BJ (cell line): ENCODE data around the gene GALR1. TPM values are rescaled to one million over a fixed set of nuclear protein-coding genes. Genes with fewer than 3 reads are reported as not detected.
"Not testable (repeated sequence)": the region's sequence is repeated elsewhere in the genome, so short reads cannot be mapped to it uniquely, and the experiment has no call there.

Experiments used
- CTCF ChIA-PET: fragments of 350-600 bp; formaldehyde crosslinking; extraction: SDS; loops from one replicate; lab custom pipeline; 2021; ENCODE audit warnings: antibody characterized with exemption, inconsistent platforms; lab: Yijun Ruan, JAX
- POLR2A ChIA-PET: fragments of 300-600 bp; sonication (Branson Sonifier 250); formaldehyde crosslinking; extraction: SDS; loops from one replicate; lab custom pipeline; 2021; ENCODE audit warnings: antibody characterized with exemption; lab: Charles Lee
- DNase-seq: peaks from one replicate; pipeline ENCODE4 v3.0.0-alpha.2; 2011; ENCODE audit warnings: low read depth
- H3K27me3 ChIP-seq: 2 replicates; pipeline ENCODE4 v1.6.0; 2011; ENCODE audit warnings: low read length; ENCODE audit not compliant: control insufficient read depth, insufficient read depth
- H3K36me3 ChIP-seq: 2 replicates; pipeline ENCODE4 v1.5.1; 2011; ENCODE audit warnings: low read length; ENCODE audit not compliant: control insufficient read depth, insufficient read depth
- H3K4me3 ChIP-seq: 2 replicates; pipeline ENCODE4 v1.5.1; 2011; ENCODE audit warnings: low read depth, mild to moderate bottlenecking, control low read depth, low read length
- CTCF ChIP-seq: IDR thresholded peaks from 2 replicates; pipeline ENCODE4 v1.5.1; 2011; ENCODE audit warnings: low read depth, mild to moderate bottlenecking, control low read depth, inconsistent platforms, low read length, moderate library complexity; ENCODE audit not compliant: insufficient read depth
- polyA plus RNA-seq: library from polyadenylated mRNA; depleted of rRNA; stranded (reverse); fragments of >200 nt; gene quantifications from 2 replicates; pipeline ENCODE4 v1.2.3, GENCODE V29; 2011

The GALR1 gene
- polyA plus RNA-seq, 1 experiment, result not detected

- no peaks in the 10 kb centered on the region for H3K27me3 ChIP-seq
- ChIA-PET POLR2A (no interaction called here), CTCF (interaction anchor here (0.6 to 1.5 kb wide), 3 partner anchors 11 to 279 kb away, joined by 3 to 4 read pairs (median 3); no protein-coding TSS in a partner anchor)
- H3K4me3 ChIP-seq, result no peak overlapping the region
- H3K36me3 ChIP-seq, result no peaks in the 10 kb centered on the region
- no peak for TF ChIP-seq CTCF
- DNase-seq, result no peak
These were observed 13.2 kb downstream of the GALR1 start for GRCh38 chr18:77262643-77263465.

GRCh38 chr18:77263466-77263763 is 13.8 kb downstream of the GALR1 start:
- no peaks in the 10 kb centered on the region for H3K36me3 ChIP-seq
- CTCF ChIA-PET, result interaction anchor here (0.6 to 0.7 kb wide), 2 partner anchors 13 to 280 kb away, joined by 3 read pairs; no protein-coding TSS in a partner anchor
- H3K4me3 ChIP-seq, result no peak overlapping the region
- no peak for TF ChIP-seq CTCF
- POLR2A ChIA-PET, result no interaction called here
- no peaks in the 10 kb centered on the region for H3K27me3 ChIP-seq
- no peak for DNase-seq

GRCh38 chr18:77267969-77268368 is 18.3 kb downstream of the GALR1 start:
- Histone ChIP-seq H3K4me3 (no peak overlapping the region), H3K36me3 (no peaks in the 10 kb centered on the region), H3K27me3 (no peaks in the 10 kb centered on the region)
- ChIA-PET CTCF (no interaction called here), POLR2A (no interaction called here)
- DNase-seq, result no peak
- TF ChIP-seq CTCF, result no peak

- TF ChIP-seq CTCF, result no peak
- ChIA-PET POLR2A (no interaction called here), CTCF (no interaction called here)
- no peaks in the 10 kb centered on the region for H3K27me3 ChIP-seq
- no peaks in the 10 kb centered on the region for H3K36me3 ChIP-seq
- H3K4me3 ChIP-seq, result no peak overlapping the region
- no peak for DNase-seq
These were observed 18.8 kb downstream of the GALR1 start for GRCh38 chr18:77268456-77268855.

- ChIA-PET CTCF (interaction anchor here (0.9 kb wide), 1 partner anchor 16 kb away, joined by 3 read pairs; no protein-coding TSS in a partner anchor), POLR2A (no interaction called here)
- no peak overlapping the region for H3K4me3 ChIP-seq
- no peaks in the 10 kb centered on the region for H3K36me3 ChIP-seq
- no peak for TF ChIP-seq CTCF
- DNase-seq, result no peak
- H3K27me3 ChIP-seq, result no peaks in the 10 kb centered on the region
These were observed 22.2 kb downstream of the GALR1 start for GRCh38 chr18:77271576-77272481.

GRCh38 chr18:77290841-77291240 is 41.2 kb downstream of the GALR1 start:
- DNase-seq, CTCF ChIA-PET, POLR2A ChIA-PET, H3K27me3 ChIP-seq, H3K36me3 ChIP-seq, H3K4me3 ChIP-seq: not testable (repeated sequence)
